ENCODE data around the gene SLAMF6. TPM values are rescaled to one million over a fixed set of nuclear protein-coding genes. Genes with fewer than 3 reads are reported as not detected.

The SLAMF6 gene
- total and polyA plus RNA-seq, 10 of the 15 experiments (the other 5 are each of a cell fraction or from before 2014, with no cell fraction given): 20.5 to 89.6 (median 36.5) TPM

GRCh38 chr1:160558660-160559380 lies 35.8 kb upstream of the SLAMF6 start:
- Histone ChIP-seq H2AFZ (ENCODE audit: control insufficient read depth, low read depth, low read length) (no peak overlapping the region; the same call in 1 of the 2 replicates), H3K27ac (ENCODE audit: control insufficient read depth, insufficient read depth) (peak overlapping the region; percentile 64), H4K20me1 (ENCODE audit: control insufficient read depth, insufficient read depth) (no peaks in the 10 kb centered on the region), H3K4me1 (ENCODE audit: control insufficient read depth, insufficient read depth, low read length) (no peaks in the 10 kb centered on the region; the same call in 1 of the 2 replicates), H3K36me3 (ENCODE audit: control insufficient read depth in 2 of 2, insufficient read depth in 2 of 2, low read length in 1 of 2) (no peaks in the 10 kb centered on the region), H3K9ac (ENCODE audit: control insufficient read depth, insufficient read depth, low read length) (no peak overlapping the region), H3K79me2 (ENCODE audit: control insufficient read depth, insufficient read depth, low read length) (peaks cover 8% of the 10 kb centered on the region), H3K9me3 (replicated peaks; ENCODE audit: control insufficient read depth, insufficient read depth, low read length) (peaks cover 7% of the 10 kb centered on the region; the same call in 2 of the 3 replicates), H3K4me2 (ENCODE audit: control insufficient read depth, insufficient read depth) (peak overlapping the region; percentile 1; the same call in 1 of the 2 replicates), H3K27me3 (replicated peaks in 1 of 2; ENCODE audit: control insufficient read depth in 2 of 2, insufficient read depth in 2 of 2, low read length in 1 of 2) (no peaks in the 10 kb centered on the region), H3K4me3 (0 out of 2 replicates have a peak overlapping the region, but pooled peaks have one; percentile 31)
- intact Hi-C loops (cut with micrococcal nuclease; ENCODE audit: unreplicated experiment): no loop called here
- DNase-seq (ENCODE audit: low read depth, low spot score) (no peak), ATAC-seq (no peak), FAIRE-seq (no peak)
- in situ Hi-C loops (cut with MboI): no loop called here
- ChIA-PET RAD21 (ENCODE audit: unreplicated experiment) (interaction anchor here (1.3 to 17.2 kb wide), 3 partner anchors 8 to 18 kb away, joined by 5 to 292 read pairs (median 12); partner anchors contain the start of gene CD84), POLR2A (interaction anchor here (0.6 to 2.2 kb wide), 5 partner anchors 8 to 58 kb away, joined by 3 to 7 read pairs (median 4); no protein-coding TSS in a partner anchor), SMC1A (ENCODE audit: uncharacterized antibody, unreplicated experiment) (interaction anchor here (0.9 to 30.0 kb wide), 8 partner anchors 9 to 95 kb away, joined by 3 to 735 read pairs (median 10); partner anchors contain the start of gene CD84), CTCF (interaction anchor here (0.9 to 3.2 kb wide), 6 partner anchors 9 to 48 kb away, joined by 3 to 12 read pairs (median 4); no protein-coding TSS in a partner anchor)
- no TSS peak for BruUV-seq (replicated peaks)
- TF ChIP-seq ESRRA (IDR thresholded peaks at IDR 0.05; ENCODE audit: low read length) (no peak), RUNX3 (IDR thresholded peaks at IDR 0.05; ENCODE audit: low read length) (peak; percentile 65)
- 96% methylated on average over 4 of the region's 4 CpGs for WGBS (ENCODE audit: insufficient coverage, insufficient replicate concordance, low lambda C conversion rate, missing lambda C conversion rate)

- intact Hi-C loops (cut with micrococcal nuclease; ENCODE audit: unreplicated experiment) (no loop called here), in situ Hi-C loops (cut with MboI) (no loop called here)
- H3K36me3 ChIP-seq (ENCODE audit: control insufficient read depth in 2 of 2, insufficient read depth in 2 of 2, low read length in 1 of 2): peaks cover 0 to 19% of the 10 kb centered on the region in 2 experiments; a peak in 1 of 4 replicates
- no peak for DNase-seq (ENCODE audit: low read depth, low spot score)
- H2AFZ ChIP-seq (ENCODE audit: control insufficient read depth, low read depth, low read length): no peak overlapping the region
- H3K9ac ChIP-seq (ENCODE audit: control insufficient read depth, insufficient read depth, low read length): no peak overlapping the region
- ChIA-PET SMC1A (ENCODE audit: uncharacterized antibody, unreplicated experiment) (interaction anchor here (0.8 to 30.0 kb wide), 12 partner anchors 8 to 123 kb away, joined by 3 to 735 read pairs (median 11); partner anchors contain the start of genes CD84 and SLAMF6), CTCF (interaction anchor here (1.3 to 19.8 kb wide), 7 partner anchors 10 to 125 kb away, joined by 3 to 355 read pairs (median 18); partner anchors contain the start of gene CD84), RAD21 (ENCODE audit: unreplicated experiment) (interaction anchor here (1.1 to 17.2 kb wide), 9 partner anchors 10 to 125 kb away, joined by 3 to 292 read pairs (median 10); partner anchors contain the start of genes CD84 and SLAMF1), POLR2A (interaction anchor here (0.9 to 5.1 kb wide), 9 partner anchors 12 to 124 kb away, joined by 4 to 43 read pairs (median 16); partner anchors contain the start of gene SLAMF6)
- H4K20me1 ChIP-seq (ENCODE audit: control insufficient read depth, insufficient read depth): no peaks in the 10 kb centered on the region
- H3K27me3 ChIP-seq (replicated peaks in 1 of 2; ENCODE audit: control insufficient read depth in 2 of 2, insufficient read depth in 2 of 2, low read length in 1 of 2): no peaks in the 10 kb centered on the region
- H3K4me3 ChIP-seq: no peak overlapping the region
- H3K9me3 ChIP-seq (replicated peaks; ENCODE audit: control insufficient read depth, insufficient read depth, low read length): 0 out of 3 replicates have a peak, but pooled peaks cover 1% of the 10 kb centered on the region
- no peak overlapping the region for H3K4me2 ChIP-seq (ENCODE audit: control insufficient read depth, insufficient read depth)
- ATAC-seq: no peak
- FAIRE-seq: no peak
- no peak overlapping the region for H3K27ac ChIP-seq (ENCODE audit: control insufficient read depth, insufficient read depth)
- H3K4me1 ChIP-seq (ENCODE audit: control insufficient read depth, insufficient read depth, low read length): peaks cover 33% of the 10 kb centered on the region
- no TSS peak for BruUV-seq (replicated peaks)
- peaks cover 4% of the 10 kb centered on the region for H3K79me2 ChIP-seq (ENCODE audit: control insufficient read depth, insufficient read depth, low read length)
- WGBS (ENCODE audit: insufficient coverage, insufficient replicate concordance, low lambda C conversion rate, missing lambda C conversion rate): 39% methylated on average over 4 of the region's 4 CpGs
- TF ChIP-seq, protein P1, sequence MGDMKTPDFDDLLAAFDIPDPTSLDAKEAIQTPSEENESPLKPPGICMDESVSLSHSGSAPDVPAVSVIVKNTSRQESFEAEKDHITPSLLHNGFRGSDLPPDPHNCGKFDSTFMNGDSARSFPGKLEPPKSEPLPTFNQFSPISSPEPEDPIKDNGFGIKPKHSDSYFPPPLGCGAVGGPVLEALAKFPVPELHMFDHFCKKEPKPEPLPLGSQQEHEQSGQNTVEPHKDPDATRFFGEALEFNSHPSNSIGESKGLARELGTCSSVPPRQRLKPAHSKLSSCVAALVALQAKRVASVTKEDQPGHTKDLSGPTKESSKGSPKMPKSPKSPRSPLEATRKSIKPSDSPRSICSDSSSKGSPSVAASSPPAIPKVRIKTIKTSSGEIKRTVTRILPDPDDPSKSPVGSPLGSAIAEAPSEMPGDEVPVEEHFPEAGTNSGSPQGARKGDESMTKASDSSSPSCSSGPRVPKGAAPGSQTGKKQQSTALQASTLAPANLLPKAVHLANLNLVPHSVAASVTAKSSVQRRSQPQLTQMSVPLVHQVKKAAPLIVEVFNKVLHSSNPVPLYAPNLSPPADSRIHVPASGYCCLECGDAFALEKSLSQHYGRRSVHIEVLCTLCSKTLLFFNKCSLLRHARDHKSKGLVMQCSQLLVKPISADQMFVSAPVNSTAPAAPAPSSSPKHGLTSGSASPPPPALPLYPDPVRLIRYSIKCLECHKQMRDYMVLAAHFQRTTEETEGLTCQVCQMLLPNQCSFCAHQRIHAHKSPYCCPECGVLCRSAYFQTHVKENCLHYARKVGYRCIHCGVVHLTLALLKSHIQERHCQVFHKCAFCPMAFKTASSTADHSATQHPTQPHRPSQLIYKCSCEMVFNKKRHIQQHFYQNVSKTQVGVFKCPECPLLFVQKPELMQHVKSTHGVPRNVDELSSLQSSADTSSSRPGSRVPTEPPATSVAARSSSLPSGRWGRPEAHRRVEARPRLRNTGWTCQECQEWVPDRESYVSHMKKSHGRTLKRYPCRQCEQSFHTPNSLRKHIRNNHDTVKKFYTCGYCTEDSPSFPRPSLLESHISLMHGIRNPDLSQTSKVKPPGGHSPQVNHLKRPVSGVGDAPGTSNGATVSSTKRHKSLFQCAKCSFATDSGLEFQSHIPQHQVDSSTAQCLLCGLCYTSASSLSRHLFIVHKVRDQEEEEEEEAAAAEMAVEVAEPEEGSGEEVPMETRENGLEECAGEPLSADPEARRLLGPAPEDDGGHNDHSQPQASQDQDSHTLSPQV (IDR thresholded peaks at IDR 0.05): peak; percentile 96
- TF ChIP-seq PKNOX1 (IDR thresholded peaks at IDR 0.05): peak; percentile 18; the same call in 1 of the 2 replicates
- TF ChIP-seq RB1 (IDR thresholded peaks at IDR 0.05; ENCODE audit: borderline replicate concordance): no peak
- no peak for TF ChIP-seq CHD4 (IDR thresholded peaks at IDR 0.05)
These were observed 30.7 kb upstream of the SLAMF6 start for GRCh38 chr1:160553778-160554177.
